GM23248 (cell line): ENCODE measurements around the gene APOC3.

Experiments
- EZH2 ChIP-seq: fragments of 200-600 bp; sonication (generic); IDR thresholded peaks from 2 replicates; pipeline ENCODE4 v1.6.1; 2018; ENCODE audit warnings: antibody characterized with exemption, mild to moderate bottlenecking; ENCODE audit not compliant: insufficient read depth, poor library complexity, severe bottlenecking
- EZH2phosphoT487 ChIP-seq: fragments of 200-600 bp; sonication (generic); IDR thresholded peaks from 2 replicates; pipeline ENCODE4 v1.6.1; 2018; ENCODE audit warnings: antibody characterized with exemption, moderate library complexity, mild to moderate bottlenecking, low read depth; ENCODE audit not compliant: insufficient read depth

DNA sequence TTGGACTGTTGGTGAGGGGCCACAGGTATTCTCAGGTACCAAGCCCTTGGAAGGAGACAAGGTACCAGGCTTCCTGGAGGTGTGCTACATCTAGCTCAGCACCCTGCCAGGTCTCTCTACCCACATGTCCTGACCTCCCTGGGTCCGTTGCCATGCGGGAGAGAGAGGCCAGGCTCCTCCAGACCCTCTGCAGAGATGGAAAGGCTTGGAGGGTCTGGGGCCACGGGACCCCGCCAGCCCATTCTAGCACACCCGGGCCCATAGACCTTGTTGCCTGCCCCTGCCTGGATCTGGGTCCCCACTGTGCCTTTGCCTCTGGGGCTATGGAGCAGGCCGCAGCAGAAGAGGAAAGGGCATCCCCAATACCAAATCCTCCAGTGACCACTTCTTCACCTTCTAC, 2.2 kb upstream of the APOC3 start:
- TF ChIP-seq EZH2 (no peak), EZH2phosphoT487 (no peak)
